ENCODE results near the gene WDR37. TPM values are rescaled to one million over a fixed set of nuclear protein-coding genes. Genes with fewer than 3 reads are reported as not detected.

The WDR37 gene
- total and polyA plus RNA-seq, 10 of the 15 experiments (the other 5 are each of a cell fraction or from before 2014, with no cell fraction given): 1.9 to 11.1 (median 7.1) TPM

- TF ChIP-seq RAD21 (IDR thresholded peaks at IDR 0.05; ENCODE audit: insufficient read depth, low read depth, low read length) (peak; percentile 39), IKZF1 (conservative IDR thresholded peaks at IDR 0.05) (no peak)
Observed at GRCh38 chr10:1142596-1142995, 86.4 kb downstream of the WDR37 start (continued).

GRCh38 chr10:1147810-1148209, 91.6 kb downstream of the WDR37 start:
- RAD21 ChIA-PET (ENCODE audit: unreplicated experiment): no interaction called here
- CTCF ChIA-PET: no interaction called here
- no peak for FAIRE-seq
- H3K27ac ChIP-seq (ENCODE audit: control insufficient read depth, insufficient read depth): no peak overlapping the region
- SMC1A ChIA-PET (ENCODE audit: uncharacterized antibody, unreplicated experiment): no interaction called here
- no peak for ATAC-seq
- H3K27me3 ChIP-seq (replicated peaks in 1 of 2; ENCODE audit: control insufficient read depth in 2 of 2, insufficient read depth in 2 of 2, low read length in 1 of 2): no peaks in the 10 kb centered on the region
- H3K4me3 ChIP-seq: no peak overlapping the region
- H3K4me1 ChIP-seq (ENCODE audit: control insufficient read depth, insufficient read depth, low read length): no peaks in the 10 kb centered on the region
- TF ChIP-seq KAT2A (conservative IDR thresholded peaks at IDR 0.05; ENCODE audit: control insufficient read depth, low read depth, low read length): no peak
- no peak for TF ChIP-seq CHD2 (IDR thresholded peaks at IDR 0.05; ENCODE audit: borderline replicate concordance, low read depth, low read length)
- TF ChIP-seq CTCF (IDR thresholded peaks at IDR 0.05 in 2 of 3, conservative IDR thresholded peaks at IDR 0.05 in 1 of 3; ENCODE audit: control insufficient read depth in 2 of 3, extremely low read depth in 1 of 3, insufficient read depth in 1 of 3, low read depth in 3 of 3, low read length in 3 of 3): no peak
- TF ChIP-seq GATAD2B (conservative IDR thresholded peaks at IDR 0.05; ENCODE audit: low read depth): no peak
- no peak for TF ChIP-seq E2F8 (IDR thresholded peaks at IDR 0.05; ENCODE audit: low read depth, partially characterized antibody)
- no peak for TF ChIP-seq FOXM1 (IDR thresholded peaks at IDR 0.05; ENCODE audit: low read depth, low read length)
- no peak for TF ChIP-seq ZNF217 (IDR thresholded peaks at IDR 0.05)
- TF ChIP-seq ZBTB40 (IDR thresholded peaks at IDR 0.05; ENCODE audit: borderline replicate concordance): no peak
- TF ChIP-seq ATF2 (IDR thresholded peaks at IDR 0.05; ENCODE audit: low read length): no peak
- 27% methylated on average over 5 of the region's 5 CpGs for WGBS (ENCODE audit: insufficient coverage, insufficient replicate concordance, low lambda C conversion rate, missing lambda C conversion rate)
- H3K36me3 ChIP-seq (ENCODE audit: control insufficient read depth in 2 of 2, insufficient read depth in 2 of 2, low read length in 1 of 2): no peaks in the 10 kb centered on the region
- in situ Hi-C loops (cut with MboI) (no loop called here), intact Hi-C loops (cut with micrococcal nuclease; ENCODE audit: unreplicated experiment) (no loop called here)
- no TSS peak for BruUV-seq (replicated peaks)
- no peak overlapping the region for H2AFZ ChIP-seq (ENCODE audit: control insufficient read depth, low read depth, low read length)
- H4K20me1 ChIP-seq (ENCODE audit: control insufficient read depth, insufficient read depth): no peaks in the 10 kb centered on the region
- no peaks in the 10 kb centered on the region for H3K79me2 ChIP-seq (ENCODE audit: control insufficient read depth, insufficient read depth, low read length)
- no peak overlapping the region for H3K4me2 ChIP-seq (ENCODE audit: control insufficient read depth, insufficient read depth)
- no peaks in the 10 kb centered on the region; the same call in 2 of the 3 replicates for H3K9me3 ChIP-seq (replicated peaks; ENCODE audit: control insufficient read depth, insufficient read depth, low read length)
- DNase-seq (ENCODE audit: low read depth, low spot score): no peak
- POLR2A ChIA-PET: no interaction called here
- no peak overlapping the region for H3K9ac ChIP-seq (ENCODE audit: control insufficient read depth, insufficient read depth, low read length)

Data from GM12878 (cell line).